Stomach (tissue), 4 donors: ENCODE results near the gene BACH1.

Experiments used
- CTCF ChIP-seq, 7 experiments: fragments of 450-650 bp in 4 of 7; fragments of 200-600 bp in 3 of 7; sonication (generic) in 3 of 7; IDR thresholded peaks; one replicate each; pipeline ENCODE4 v1.5.1; 2016 to 2019; ENCODE audit warnings: antibody characterized with exemption in 7 of 7, control low read depth in 2 of 7, mild to moderate bottlenecking in 1 of 7
- EP300 ChIP-seq: sonication (generic); formaldehyde crosslinking; IDR thresholded peaks from one replicate; pipeline ENCODE4 v1.6.1; 2017; ENCODE audit warnings: antibody characterized with exemption
- POLR2A ChIP-seq, 4 donors: fragments of 450-650 bp; IDR thresholded peaks; one replicate each; pipeline ENCODE4 v1.6.1; 2016; ENCODE audit warnings: antibody characterized with exemption in 4 of 4, control low read depth in 2 of 4, mild to moderate bottlenecking in 1 of 4, moderate library complexity in 1 of 4
- POLR2AphosphoS5 ChIP-seq, 3 donors: sonication (generic); formaldehyde crosslinking; IDR thresholded peaks; one replicate each; pipeline ENCODE4 v1.6.1; 2016; ENCODE audit warnings: antibody characterized with exemption in 3 of 3

- no peak for TF ChIP-seq POLR2AphosphoS5 (IDR thresholded peaks at IDR 0.05)
- TF ChIP-seq CTCF (IDR thresholded peaks at IDR 0.05) = no peak
- no peak for TF ChIP-seq POLR2A (IDR thresholded peaks at IDR 0.05)
- no peak for TF ChIP-seq EP300
Observed at GRCh38 chr21:29277442-29277841, 21.3 kb upstream of the BACH1 start.
